SHP77 (cell line): ENCODE results near the gene TPST2.
"Not testable (repeated sequence)": the region's sequence is repeated elsewhere in the genome, so short reads cannot be mapped to it uniquely, and the experiment has no call there.

ENCODE experiments used
- DNase-seq, 2 experiments: peaks; one replicate each; lab custom pipeline; 2025; lab: John Stamatoyannopoulos, UW

Gene TPST2

DNA sequence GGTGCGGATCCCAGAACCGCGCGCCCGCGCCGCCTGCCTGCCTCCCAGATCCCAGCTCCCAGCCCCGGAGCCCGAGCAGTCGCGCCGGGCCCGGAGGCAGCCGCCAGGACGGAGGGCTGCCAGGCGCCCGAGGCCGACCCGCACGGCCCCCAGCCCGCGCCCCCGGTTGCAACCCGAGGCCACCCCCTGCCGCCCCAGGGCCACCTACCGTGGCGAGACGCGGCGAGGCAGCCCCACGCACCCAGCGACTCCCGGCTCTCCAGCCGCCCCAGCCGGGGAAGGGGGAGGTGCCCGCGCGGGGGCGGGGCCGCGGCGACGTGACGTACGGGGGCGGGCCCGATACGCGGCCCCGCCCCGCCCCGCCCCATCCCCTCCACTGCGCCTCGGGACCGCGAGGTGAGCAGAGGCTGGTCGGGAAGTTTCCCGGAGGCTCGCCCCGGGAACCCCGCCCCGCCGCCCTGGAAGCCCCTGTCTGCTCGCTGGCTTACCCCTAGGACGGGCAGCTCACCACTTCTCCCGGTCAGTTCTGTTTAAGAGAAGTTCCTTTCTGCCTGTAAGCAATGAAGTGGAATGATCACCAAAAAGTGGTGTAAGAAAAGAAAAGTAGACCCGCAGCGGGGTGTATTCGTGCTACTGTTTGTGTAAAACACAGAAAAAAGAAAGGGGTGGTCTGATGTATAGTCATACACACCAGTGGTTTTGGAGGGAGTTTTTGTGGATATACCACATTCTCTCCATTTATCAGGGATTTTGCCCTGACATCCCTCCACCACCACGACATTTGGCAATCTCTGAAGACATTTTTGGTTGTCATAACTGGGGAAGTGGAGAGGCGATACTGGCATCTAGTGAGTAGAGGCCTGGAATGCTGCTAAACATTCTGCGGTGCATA is at the start of gene TPST2:
Gene TPST2 (minus strand): TSS at position 288 of the 892 bp plus-strand sequence. CDS start 48,502 bp downstream, outside the sequence.
- DNase-seq, result peak; percentile 45 to 66

DNA sequence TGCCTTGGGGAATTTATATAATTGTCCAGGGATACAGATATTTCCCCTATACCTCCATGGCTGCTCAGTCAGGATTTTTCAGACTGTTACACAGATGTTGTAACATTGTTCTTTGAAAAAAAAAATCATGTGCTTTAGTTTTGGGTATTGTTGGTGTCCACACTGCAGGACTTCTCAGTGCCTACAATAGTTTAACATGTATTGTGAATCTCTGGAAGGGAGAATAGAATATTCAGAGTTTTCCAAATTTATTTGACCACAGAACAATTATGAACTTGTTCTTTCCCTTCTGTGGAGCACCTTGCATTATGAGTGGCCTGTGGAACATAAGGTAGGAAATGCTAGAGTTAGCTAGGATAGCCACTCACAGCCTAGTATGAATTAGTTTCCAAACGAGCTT is 46.4 kb upstream of the TPST2 start:
- no peak for DNase-seq

DNA sequence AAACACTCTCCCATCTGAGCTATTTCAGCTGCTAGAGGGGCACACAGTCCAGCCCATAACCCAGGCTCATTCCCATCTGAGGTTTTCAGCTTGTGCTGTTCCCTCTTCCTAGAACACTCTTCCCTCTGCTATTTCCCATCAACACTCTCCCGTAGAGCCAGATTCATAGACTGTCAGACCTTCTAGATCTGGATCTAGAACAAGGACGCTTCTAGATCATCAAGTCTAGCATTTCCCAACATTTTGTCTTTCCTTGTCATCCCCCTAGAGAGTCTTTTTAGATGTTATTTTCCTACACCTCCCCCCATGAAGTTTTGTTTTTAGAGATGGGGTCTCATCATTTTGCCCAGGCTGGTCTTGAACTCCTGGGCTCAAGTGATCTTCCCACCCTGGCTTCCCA is 45.2 kb upstream of the TPST2 start:
- DNase-seq, result no peak

DNA sequence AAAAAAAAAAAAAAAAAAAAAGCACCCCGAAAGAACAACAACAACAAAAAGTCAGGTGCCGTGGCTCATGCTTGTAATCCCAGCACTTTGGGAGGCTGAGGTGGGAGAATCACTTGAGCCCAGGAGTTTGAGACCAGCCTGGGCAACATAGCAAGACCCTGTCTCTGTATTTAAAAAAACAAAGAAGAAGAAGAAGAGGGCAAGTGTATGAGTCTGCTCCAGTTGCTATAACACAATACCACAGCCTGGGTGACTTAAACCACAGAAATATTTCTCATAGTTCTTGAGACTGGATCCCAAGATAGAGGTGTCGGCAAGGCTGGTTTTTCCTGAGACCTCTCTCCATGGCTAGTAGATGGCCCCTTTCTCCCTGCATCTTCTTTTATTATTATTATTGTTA is 44.3 kb upstream of the TPST2 start:
- DNase-seq, result no peak

DNA sequence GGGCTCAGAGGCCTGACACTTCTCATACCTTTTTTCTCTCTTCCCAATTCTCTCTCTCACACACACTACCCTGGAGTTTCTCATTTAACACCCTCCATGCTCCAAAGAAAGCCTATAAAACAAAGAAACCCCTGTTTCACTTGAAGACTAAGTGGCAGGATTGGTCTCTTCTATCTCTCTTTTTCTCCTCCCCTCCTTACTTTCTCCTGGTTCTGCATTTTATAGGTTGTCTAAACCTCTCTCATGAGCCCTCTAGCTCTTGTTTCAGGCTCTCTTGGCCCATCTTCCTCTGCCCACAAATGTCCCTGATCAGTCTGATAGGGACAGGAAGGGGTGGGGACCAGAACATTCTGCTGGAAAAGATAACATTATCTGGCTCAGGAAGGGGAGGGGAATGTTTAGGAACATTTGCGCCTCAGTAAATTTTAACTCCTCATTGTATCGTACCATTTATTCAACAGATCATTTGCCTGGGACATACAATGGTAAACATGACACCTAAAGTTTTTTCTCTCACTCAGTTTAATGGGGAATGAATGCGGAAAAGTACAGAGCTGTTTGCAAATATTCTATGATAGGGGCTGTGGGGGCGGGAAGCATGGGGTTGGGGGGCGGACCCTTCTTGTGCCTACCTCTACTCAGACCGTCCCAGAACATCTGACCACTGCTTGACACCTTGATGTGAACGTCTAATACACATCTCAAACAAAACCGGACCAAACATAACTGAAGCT is 42.7 kb upstream of the TPST2 start:
- no peak for DNase-seq

DNA sequence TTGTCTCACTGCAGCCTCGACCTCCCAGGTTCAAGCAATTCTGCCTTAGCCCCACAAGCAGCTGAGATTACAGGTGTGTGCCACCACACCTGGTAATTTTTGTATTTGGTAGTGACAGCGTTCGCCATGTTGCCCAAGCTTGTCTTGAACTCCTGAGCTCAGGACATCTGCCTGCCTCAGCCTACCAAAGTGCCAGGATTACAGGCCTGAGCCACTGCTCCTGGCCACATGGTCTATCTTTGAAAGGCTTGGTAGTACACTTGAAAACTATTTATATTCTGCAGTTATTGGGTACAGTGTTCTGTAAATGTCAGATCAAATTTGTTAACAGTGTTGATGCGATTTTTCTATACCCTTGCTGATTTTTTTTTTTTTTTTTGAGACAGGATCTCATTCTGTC is 41.4 kb upstream of the TPST2 start:
- DNase-seq, result no peak

DNA sequence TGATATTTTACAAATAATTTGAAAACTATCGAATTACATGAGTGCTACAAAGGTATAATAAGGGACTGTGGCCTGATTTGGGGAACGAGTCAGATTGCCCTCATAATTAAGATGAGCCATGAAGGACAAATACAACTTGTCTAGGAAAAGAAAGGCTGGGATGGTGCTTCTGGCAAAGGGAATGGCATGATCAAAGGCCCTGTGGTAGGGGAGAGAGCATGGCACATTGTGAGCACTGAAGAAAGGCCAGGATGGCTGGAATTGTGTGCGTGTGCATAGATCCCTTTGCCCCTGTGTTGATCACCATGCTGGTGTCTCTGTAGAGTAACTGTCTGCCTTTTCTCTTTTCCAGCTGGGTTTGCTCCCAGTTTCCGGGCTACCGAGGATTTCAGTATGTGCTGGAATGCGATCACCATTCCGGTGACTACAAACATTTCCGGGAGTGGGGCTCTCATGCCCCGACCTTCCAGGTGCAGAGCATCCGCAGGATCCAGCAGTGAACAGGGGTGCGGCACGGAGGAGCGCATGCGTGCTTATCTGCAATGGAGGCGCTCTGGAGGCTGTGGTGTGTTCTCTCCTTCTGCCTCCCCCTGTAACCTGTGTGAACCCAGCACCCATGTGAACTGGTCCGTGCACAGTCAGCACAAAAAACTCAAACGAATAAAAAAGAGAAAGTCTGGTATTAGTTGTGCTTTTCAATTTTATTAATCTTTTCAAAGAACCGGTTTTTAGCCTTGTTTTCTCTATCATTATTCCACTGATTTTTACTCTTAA is 40.2 kb upstream of the TPST2 start:
- no peak for DNase-seq

DNA sequence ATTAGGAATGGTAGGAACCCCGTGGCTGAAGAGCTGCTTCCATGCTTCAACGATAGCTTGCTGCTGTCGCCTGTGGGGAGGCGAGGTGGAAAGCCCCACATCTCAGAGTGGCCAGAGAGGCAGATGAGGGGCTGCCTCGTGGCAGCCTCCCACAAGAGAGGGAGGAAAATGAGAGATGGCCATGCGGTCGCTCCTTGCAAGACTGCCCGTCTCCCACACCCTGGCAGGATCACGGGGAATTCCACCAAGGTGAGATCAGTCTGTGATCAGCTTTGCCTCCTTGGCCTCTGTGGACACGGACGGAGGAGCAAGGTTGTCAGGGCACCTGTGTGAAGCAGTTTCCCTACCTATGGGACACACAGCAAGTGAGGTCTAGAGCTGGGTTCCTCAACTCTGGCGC is 34.9 kb upstream of the TPST2 start:
- no peak for DNase-seq

DNA sequence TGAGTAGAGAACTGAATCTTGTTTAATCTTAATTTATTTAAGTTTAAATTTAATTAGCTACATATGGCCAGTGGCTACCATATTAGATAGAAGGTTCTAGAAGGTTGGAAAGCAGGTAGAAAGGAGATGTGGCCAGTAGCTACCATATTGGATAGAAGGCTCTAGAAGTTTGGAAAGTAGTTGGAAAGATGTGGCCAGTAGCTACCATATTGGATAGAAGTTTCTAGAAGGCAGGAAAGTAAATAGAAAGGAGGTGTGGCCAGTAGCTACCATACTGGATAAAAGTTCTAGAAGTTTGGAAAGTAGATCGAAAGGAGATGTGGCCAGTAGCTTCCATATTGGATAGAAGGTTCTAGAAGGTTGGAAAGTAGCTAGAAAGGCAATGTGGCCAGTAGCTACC is 34.1 kb upstream of the TPST2 start:
- no peak for DNase-seq

DNA sequence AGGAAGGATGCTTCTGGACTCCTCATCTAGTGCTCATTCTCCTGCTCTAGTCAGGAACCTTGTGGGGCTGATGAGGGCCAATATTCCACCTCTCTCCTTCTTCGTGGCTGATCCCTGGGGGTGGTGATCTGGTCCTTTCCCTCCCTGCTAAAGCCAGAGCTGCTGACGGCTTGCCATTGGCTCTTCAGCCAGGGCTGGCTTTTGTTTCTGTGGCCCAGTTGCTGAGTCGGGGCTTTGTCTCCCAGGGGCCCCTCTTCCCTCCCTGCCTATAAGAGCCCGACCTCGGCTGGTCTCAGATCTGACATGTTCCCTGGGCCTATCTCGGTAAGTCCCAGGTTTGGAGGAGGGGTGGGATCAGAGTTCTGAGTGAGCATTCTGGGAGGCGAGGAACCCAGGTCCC is 31.7 kb upstream of the TPST2 start, which contains the start of gene CRYBA4:
Gene CRYBA4 (plus strand): TSS at position 301 of the 400 bp plus-strand sequence. CDS start 634 bp downstream, outside the sequence.
- no peak for DNase-seq

DNA sequence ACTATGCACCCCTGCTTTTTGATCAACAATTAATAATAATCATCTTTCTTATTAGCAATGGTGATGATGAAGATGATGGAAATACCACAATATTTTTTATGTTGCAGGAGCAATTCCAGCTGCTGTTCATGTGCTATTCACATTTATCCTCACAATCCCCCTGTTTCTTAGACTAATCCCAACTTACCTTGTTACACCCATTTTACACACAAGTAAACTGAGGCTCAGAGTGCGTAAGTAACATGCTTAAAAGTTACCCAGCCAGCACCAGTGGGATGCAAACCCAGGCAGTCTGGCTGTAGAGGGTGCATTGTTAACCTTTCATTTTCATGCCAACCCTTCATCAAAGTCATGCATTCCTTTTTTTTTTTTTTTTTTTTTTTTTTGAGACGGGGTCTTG is 30.3 kb upstream of the TPST2 start:
- DNase-seq, result no peak

DNA sequence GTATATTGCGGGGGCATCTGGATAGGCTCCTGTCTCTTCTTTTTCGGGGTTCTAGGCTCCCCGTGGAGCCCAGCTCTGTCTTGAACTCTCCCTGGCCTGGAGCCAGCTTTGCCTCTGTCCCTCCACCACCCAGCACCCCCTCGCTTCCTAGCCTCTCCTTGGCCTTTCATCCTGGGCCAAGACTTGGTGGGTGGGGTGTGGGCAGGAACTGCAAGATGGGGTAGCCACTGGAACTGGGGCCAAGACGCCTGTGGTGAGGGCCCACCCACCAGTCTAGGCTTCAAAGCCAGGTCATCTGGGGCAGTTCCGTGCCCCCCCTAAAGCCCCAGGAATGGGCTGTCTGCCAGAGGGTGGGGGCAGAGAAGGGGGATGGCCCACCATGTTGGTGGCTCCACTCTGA is 29.6 kb upstream of the TPST2 start:
- DNase-seq, result no peak

DNA sequence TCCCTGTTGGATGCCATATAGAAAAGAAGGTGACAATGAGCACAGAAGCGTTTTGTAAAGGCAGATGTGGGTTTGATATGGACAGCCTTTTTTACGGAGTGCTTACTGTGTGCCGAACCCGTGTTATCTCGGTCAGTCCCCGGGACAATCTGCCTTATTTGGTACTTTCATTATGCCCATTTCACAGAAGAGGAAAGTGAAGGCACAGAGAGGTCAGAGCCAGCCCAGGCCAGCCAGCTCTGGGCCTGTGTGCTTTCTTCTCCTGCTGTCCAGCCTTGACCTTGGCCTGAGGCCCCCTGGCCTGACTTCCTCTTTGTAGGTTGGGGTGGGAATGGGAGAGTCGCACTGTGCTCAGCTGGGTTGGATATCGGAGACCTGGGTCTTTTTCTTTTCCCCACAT is 28.5 kb upstream of the TPST2 start:
- no peak for DNase-seq

DNA sequence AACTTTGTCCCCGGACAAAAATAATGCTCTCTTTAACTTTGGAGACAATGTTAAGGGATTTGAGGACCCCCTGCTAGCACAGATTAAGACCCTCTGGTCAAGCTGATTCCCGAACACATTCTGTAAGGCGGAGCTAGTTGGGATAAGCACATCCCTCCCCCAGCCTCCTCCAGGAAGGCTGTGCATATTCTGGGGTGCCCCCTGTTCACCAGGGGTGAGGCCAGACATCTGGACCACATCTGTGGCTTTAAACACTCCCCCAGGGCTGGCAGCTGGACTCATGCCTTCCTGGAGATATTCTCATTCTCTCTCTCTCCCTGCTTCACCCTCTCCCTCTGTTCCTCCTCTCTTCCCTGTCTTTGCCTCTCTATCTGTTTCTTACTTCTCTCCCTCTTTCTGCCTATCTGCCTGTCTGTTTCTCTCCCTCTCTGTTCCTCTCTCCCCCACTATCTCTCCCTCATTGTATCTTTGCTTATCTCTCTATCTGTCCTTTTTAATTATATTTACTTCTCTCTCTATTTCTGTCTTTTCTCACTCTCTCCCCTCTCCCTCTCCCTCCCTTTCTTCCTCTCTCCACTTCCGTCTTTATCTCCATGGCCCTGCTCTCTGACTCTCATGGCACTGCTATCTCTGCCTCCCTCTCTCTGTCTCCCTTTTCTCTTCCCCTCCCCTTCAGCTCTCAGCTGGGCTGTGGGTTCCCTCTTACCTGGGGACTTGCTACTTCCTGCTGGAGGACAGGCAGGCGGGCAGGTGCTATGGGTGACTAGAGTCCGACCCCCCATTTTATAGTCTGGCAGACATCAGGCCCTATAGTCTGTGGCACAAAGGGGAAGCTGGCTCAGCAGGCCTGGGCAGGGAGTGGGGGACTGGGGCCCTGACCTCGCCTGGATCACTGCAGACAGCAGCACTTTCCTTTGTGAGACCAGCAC is 27.6 kb upstream of the TPST2 start, which contains the start of gene CRYBB1:
Gene CRYBB1 (minus strand): TSS at position 757 of the 929 bp plus-strand sequence. CDS start 1,708 bp downstream, outside the sequence.
- no peak for DNase-seq

DNA sequence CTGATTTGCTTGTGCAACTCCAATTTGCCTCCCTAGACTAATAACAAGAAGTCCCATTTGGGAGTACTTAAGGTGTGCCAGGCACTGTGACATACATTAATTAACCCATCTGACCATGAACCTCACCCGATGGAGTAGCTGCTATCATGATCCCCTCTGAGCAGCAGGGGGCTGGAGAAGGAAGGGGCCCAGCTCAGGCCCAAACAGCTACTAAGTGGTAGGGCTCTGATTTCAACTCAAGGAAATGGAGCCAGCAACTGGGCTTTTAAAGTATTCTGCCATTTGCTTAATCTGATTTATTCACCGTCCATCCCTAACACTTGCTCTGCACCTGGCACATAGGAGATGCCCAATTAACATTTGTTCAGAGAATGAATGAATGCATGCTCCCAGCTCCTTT is 26.7 kb upstream of the TPST2 start:
- DNase-seq, result no peak

DNA sequence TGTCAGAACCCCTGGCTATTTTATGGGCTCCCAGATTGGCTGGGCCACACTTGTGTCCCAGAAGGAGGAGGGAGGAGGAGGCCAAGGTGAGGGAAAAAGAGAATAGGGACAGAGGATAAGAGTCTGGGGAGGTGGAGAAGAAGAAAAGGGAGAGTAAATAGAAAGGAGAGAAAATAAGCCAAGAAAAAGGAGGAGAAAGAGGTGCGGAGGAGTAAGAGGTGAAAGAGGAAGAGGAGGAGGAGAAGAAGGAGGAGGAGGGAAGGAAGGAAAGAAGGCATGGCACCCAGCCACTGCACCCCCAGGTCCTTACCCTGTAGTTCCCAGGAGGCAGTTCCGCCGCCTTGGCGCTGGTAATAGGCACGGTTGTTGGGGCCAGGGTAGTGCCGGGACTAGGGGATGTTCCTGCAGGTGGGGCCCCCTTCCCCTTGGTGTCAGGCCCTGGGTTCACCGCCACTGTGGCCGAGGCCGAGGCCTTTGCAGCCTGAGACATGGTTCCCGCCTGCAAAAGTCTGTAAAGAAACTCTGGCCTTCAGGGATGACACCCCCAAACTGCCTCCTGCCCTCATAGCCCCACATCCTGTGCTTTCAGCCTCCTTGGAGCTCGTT is 26.0 kb upstream of the TPST2 start:
- no peak for DNase-seq

DNA sequence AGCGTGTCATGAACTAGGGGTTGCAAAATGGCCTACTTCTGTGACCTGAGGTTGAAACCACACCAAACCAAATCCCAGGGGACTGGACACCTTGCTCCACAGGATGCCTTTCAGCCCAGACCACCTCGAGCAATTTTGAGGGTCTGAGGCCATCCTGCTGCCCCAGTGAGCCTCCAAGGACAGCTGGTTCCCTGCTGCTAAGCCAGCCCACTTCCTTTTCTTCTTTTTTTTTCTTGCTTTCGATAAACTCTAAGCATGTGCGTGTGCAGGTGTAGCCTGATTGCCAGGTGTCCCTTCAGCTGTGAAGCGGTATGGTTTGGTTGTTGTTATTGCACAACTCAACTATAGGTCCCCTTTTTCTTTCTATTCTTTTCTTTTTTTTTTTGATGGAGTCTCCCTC is 25.2 kb upstream of the TPST2 start:
- DNase-seq, result no peak

DNA sequence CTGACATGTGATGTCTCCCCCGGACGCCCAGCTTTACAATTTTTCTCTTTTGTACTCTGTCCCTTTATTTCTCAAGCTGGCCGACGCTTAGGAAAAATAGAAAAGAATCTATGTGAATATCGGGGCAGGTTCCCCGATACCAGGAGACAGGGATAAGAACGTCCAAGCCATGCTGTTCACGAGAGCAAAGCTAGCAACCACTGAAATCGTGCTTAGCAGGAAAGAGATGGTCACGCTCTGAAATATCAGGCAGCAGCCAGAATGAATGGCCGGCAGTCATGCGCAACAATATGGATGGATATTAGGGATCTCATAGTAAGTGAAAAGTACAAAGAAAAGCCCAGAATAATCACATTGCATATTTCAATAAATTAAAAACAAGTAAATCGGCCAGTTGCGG is 24.4 kb upstream of the TPST2 start:
- DNase-seq, result no peak

DNA sequence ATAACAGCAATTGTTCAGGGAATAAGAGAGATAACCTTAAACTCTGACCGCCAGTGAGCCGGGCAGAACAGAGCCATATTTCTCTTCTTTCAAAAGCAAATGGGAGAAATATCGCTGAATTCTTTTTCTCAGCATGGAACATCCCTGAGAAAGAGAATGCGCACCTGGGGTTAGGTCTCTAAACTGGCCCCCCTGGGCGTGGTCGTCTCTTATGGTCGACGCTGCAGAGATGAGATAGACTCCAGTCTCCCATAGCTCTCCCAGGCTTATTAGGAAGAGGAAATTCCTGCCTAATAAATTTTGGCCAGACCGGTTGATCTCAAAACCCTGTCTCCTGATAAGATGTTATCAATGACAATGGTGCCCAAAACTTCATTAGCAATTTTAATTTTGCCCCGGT is 23.8 kb upstream of the TPST2 start:
- not testable (repeated sequence) for DNase-seq

DNA sequence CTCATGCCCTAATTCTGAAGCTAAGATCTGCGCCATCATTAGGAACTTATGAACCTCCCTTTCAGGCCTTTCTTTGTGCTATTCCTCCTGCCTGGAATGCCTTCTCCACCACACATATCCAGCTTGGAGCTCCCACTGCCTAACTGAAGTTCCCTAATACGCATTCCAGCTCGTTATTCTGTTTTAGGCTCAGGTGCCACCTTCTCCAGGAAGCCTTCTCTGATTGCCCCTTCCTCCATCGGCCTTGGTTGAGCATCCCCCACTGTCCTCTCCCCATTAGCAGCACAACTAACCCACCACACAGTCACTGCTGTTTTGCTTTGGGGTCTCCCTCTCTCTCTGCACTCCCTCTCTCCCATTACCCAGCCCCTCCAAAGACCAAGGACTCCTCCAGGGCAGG is 22.7 kb upstream of the TPST2 start:
- DNase-seq, result no peak

DNA sequence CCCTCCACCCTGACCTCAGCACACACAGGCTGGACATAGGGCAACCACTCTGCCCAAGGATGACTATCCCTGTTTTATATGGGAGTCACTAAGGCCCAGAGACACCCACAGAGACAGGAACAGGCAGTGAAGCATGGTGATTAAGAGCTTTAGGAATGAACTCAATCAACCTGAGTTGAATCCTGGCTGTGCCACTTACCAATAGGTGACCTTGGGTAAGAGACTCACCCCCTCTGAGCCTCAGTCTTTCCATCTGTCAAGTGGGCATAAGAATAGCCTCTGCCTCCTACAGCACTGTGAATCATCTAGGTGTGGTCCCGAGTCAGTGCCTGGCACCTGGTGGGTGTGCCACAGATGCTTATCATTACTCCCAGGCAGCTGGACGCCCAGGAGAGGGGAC is 21.1 kb upstream of the TPST2 start:
- no peak for DNase-seq
